Esophagus muscularis mucosa (tissue), 4 donors: ENCODE measurements around the gene COL6A6. TPM values are rescaled to one million over a fixed set of nuclear protein-coding genes. Genes with fewer than 3 reads are reported as not detected.

Experiments
- DNase-seq: peaks from one replicate; pipeline ENCODE4 v3.0.0-alpha.2; 2017; ENCODE audit errors: extremely low spot score
- H3K27ac ChIP-seq, 4 donors: fragments of 200-600 bp; sonication (generic); replicated peaks in 1 of 4; 1 replicate in 3 of 4; 2 replicates in 1 of 4; pipeline ENCODE4 v1.5.1; 2016 to 2019; ENCODE audit warnings: mild to moderate bottlenecking in 1 of 4
- H3K27me3 ChIP-seq, 4 donors: fragments of 200-600 bp; sonication (generic); one replicate each; pipeline versions ENCODE4 v1.5.1 to v1.6.0; 2016 to 2019
- H3K36me3 ChIP-seq, 4 donors: fragments of 200-600 bp; sonication (generic); one replicate each; pipeline ENCODE4 v1.5.1; 2016 to 2019
- H3K4me1 ChIP-seq, 4 donors: fragments of 200-600 bp; sonication (generic); one replicate each; pipeline ENCODE4 v1.5.1; 2016 to 2019
- H3K4me3 ChIP-seq, 4 donors: fragments of 200-600 bp; sonication (generic); 1 replicate in 2 of 4; 2 replicates in 2 of 4; pipeline ENCODE4 v1.5.1; 2016 to 2019; ENCODE audit warnings: mild to moderate bottlenecking in 4 of 4, moderate library complexity in 1 of 4
- H3K9me3 ChIP-seq, 4 donors: fragments of 200-600 bp; sonication (generic); 1 replicate in 3 of 4; 2 replicates in 1 of 4; pipeline ENCODE4 v1.5.1; 2016 to 2019
- EP300 ChIP-seq: sonication (generic); formaldehyde crosslinking; IDR thresholded peaks from one replicate; pipeline ENCODE4 v1.6.1; 2017; ENCODE audit warnings: antibody characterized with exemption
- POLR2A ChIP-seq: fragments of 450-650 bp; IDR thresholded peaks from one replicate; pipeline ENCODE4 v1.6.1; 2017; ENCODE audit warnings: antibody characterized with exemption, moderate library complexity, mild to moderate bottlenecking, low read depth
- POLR2AphosphoS5 ChIP-seq, 2 donors: sonication (generic); formaldehyde crosslinking; IDR thresholded peaks; one replicate each; pipeline ENCODE4 v1.6.1; 2017; ENCODE audit warnings: antibody characterized with exemption in 2 of 2
- WGBS: methylation state at CpG from one replicate; pipeline ENCODE4 v1.1.5; 2018; 5-methylcytosine and 5-hydroxymethylcytosine counted together
- intact Hi-C: fragments of 100-400 bp; cut with DNase I; formaldehyde crosslinking; loops from one replicate; pipeline ENCODE4 v1.15.1; 2023
- total RNA-seq, 4 donors: library from RNA; depleted of rRNA; stranded (reverse); fragments of >200 nt; gene quantifications; one replicate each; pipeline versions ENCODE4 v1.1.0 to v1.2.1, GENCODE V29; 2016
- TF ChIP-seq, protein P1 (sequence below), 3 experiments: fragments of 200-600 bp in 2 of 3; fragments of 450-650 bp in 1 of 3; sonication (generic) in 2 of 3; IDR thresholded peaks; one replicate each; pipeline ENCODE4 v1.5.1; 2017 to 2019; ENCODE audit warnings: antibody characterized with exemption in 3 of 3, mild to moderate bottlenecking in 2 of 3, moderate library complexity in 1 of 3

Gene COL6A6
- total RNA-seq, 4 donors from 2014 or later: under 0.01 to 0.17 (median 0.12) TPM

DNA sequence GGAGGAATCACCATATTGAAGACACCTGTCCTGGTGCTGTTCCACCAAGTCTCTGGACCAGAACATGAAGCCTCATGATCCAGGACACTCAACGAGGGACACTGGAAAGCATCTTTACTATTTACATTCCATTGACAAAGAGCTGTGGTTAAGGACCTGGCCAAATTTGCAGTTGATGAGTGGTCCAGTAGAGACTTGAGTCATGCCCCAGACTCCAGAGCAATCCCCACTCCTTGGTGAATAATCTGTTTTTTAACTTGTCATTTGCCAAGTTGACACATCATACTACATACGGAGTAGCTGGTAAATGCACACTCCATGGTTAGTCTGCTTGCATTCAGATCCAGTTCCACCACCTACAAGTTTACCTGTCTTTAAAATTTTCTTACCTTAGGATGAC, 1.2 kb upstream of the COL6A6 start:
- no peaks in the 10 kb centered on the region for H3K9me3 ChIP-seq
- peaks cover 0 to 34% (median 11%) of the 10 kb centered on the region in 4 donors for H3K27me3 ChIP-seq
- H3K27ac ChIP-seq: no peak overlapping the region
- DNase-seq: no peak
- TF ChIP-seq EP300 (no peak), POLR2A (no peak), POLR2AphosphoS5 (IDR thresholded peaks at IDR 0.05) (no peak)
- TF ChIP-seq, protein P1, sequence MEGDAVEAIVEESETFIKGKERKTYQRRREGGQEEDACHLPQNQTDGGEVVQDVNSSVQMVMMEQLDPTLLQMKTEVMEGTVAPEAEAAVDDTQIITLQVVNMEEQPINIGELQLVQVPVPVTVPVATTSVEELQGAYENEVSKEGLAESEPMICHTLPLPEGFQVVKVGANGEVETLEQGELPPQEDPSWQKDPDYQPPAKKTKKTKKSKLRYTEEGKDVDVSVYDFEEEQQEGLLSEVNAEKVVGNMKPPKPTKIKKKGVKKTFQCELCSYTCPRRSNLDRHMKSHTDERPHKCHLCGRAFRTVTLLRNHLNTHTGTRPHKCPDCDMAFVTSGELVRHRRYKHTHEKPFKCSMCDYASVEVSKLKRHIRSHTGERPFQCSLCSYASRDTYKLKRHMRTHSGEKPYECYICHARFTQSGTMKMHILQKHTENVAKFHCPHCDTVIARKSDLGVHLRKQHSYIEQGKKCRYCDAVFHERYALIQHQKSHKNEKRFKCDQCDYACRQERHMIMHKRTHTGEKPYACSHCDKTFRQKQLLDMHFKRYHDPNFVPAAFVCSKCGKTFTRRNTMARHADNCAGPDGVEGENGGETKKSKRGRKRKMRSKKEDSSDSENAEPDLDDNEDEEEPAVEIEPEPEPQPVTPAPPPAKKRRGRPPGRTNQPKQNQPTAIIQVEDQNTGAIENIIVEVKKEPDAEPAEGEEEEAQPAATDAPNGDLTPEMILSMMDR (IDR thresholded peaks at IDR 0.05): no peak
- 78% methylated on average over 2 of the region's 2 CpGs for WGBS
- peaks cover 0 to 13% (median 11%) of the 10 kb centered on the region in 4 donors for H3K4me1 ChIP-seq
- H3K36me3 ChIP-seq: no peaks in the 10 kb centered on the region
- intact Hi-C loops: no loop called here
- H3K4me3 ChIP-seq: no peak overlapping the region

DNA sequence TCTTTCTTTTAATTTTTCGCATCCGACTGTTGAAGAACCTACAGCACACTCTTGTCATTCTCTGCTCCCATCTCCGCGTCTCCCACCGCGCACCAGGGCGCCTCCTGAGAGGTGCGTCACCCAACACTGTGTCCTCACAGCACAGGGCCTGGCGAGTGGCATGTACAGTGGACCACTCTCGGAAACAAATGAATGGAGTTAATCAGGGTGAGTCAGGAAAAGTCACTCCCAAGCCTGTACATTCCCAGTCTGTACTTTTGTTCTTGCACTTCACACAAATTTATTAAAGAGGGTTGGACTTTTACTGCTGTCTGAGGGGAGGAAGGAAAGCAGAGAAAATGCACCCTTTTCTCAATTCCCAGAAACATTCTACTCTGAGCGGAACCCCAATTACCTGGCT, 625 bp downstream of the COL6A6 start:
- H3K4me1 ChIP-seq: peaks cover 0 to 13% (median 11%) of the 10 kb centered on the region in 4 donors
- H3K27me3 ChIP-seq: peaks cover 0 to 34% (median 11%) of the 10 kb centered on the region in 4 donors
- WGBS: 22% methylated on average over 11 of the region's 11 CpGs
- TF ChIP-seq POLR2AphosphoS5 (IDR thresholded peaks at IDR 0.05) (no peak), POLR2A (no peak), EP300 (no peak)
- TF ChIP-seq, protein P1 (IDR thresholded peaks at IDR 0.05): no peak
- H3K27ac ChIP-seq: no peak overlapping the region
- no peaks in the 10 kb centered on the region for H3K9me3 ChIP-seq
- no peak for DNase-seq
- H3K4me3 ChIP-seq: no peak overlapping the region
- intact Hi-C loops: no loop called here
- H3K36me3 ChIP-seq: no peaks in the 10 kb centered on the region

DNA sequence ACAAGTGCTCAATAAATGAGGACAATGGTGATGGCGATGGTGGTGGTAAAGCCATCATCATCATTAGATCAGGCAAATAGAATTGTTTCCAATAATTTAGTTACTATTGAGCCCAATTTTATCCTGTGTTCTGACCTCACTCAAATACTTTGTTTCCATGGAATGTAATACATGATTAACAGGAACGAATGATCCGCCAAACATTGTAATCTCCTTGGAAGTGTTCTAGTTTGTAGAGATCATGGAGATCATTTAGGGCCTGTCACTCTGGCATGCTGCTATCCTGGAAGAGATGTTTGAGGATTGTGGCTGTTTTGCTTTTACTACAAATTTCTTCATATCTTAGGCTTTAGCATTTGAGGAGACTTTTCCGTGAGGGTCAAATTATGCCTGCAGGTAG, 2.8 kb downstream of the COL6A6 start:
- no peak for DNase-seq
- TF ChIP-seq POLR2AphosphoS5 (IDR thresholded peaks at IDR 0.05): no peak
- no peak for TF ChIP-seq EP300
- TF ChIP-seq, protein P1 (IDR thresholded peaks at IDR 0.05): no peak
- no peak for TF ChIP-seq POLR2A
- WGBS: 83% methylated on average over 4 of the region's 4 CpGs
- Histone ChIP-seq H3K27ac (no peak overlapping the region), H3K4me3 (no peak overlapping the region), H3K9me3 (no peaks in the 10 kb centered on the region), H3K27me3 (peaks cover 0 to 33% (median 11%) of the 10 kb centered on the region in 4 donors), H3K4me1 (peaks cover 0 to 13% (median 11%) of the 10 kb centered on the region in 4 donors), H3K36me3 (no peaks in the 10 kb centered on the region)
- intact Hi-C loops: no loop called here

DNA sequence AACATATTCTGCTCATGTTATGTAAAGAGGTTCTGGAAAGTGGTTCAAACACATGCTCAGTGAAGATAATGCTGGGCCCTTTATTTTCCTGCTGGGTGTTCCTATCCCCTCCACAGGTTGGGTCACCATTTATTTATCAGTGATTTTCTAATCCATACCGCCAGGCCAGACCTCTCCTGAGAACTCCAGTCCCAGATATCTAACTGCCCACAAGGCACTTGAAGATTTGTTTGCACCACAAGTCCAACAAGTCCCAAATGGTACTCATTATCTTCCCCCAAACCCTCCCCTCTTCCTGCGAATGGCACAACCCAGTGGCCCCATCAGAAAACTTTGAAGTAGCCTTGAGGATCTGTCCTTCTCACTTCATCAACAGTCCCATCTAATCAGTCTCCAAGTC, 5.4 kb downstream of the COL6A6 start:
- no peak overlapping the region for H3K4me3 ChIP-seq
- H3K36me3 ChIP-seq: no peaks in the 10 kb centered on the region
- peaks cover 0 to 7% (median 3%) of the 10 kb centered on the region in 4 donors for H3K27me3 ChIP-seq
- peaks cover 0 to 4% (median 2%) of the 10 kb centered on the region in 4 donors for H3K4me1 ChIP-seq
- intact Hi-C loops: no loop called here
- no peaks in the 10 kb centered on the region for H3K9me3 ChIP-seq
- WGBS: 91% methylated on average over 2 of the region's 2 CpGs
- DNase-seq: no peak
- TF ChIP-seq POLR2A (no peak), POLR2AphosphoS5 (IDR thresholded peaks at IDR 0.05) (no peak), EP300 (no peak)
- TF ChIP-seq, protein P1 (IDR thresholded peaks at IDR 0.05): no peak
- H3K27ac ChIP-seq: no peak overlapping the region

DNA sequence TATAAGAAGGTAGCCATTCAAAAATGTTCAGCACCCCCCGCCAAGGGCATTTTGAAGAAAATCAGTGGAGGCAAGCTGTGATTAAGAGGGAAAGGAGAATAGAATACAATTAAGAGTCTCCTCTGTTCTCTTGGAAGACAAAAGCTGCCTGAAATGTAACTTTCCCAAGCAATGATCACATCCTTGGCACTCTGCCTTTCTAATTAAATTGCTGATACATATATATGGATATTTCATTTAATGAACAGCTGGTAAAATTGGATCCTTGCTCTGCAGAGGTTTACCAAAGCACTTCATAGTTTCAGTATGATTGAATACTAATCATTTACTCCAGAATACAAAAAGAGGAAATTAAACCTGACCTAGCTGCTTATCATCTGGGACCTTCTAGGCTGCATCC, 10.4 kb downstream of the COL6A6 start:
- Histone ChIP-seq H3K27ac (no peak overlapping the region), H3K27me3 (no peaks in the 10 kb centered on the region), H3K4me1 (no peaks in the 10 kb centered on the region), H3K4me3 (no peak overlapping the region), H3K9me3 (no peaks in the 10 kb centered on the region), H3K36me3 (no peaks in the 10 kb centered on the region)
- no peak for DNase-seq
- intact Hi-C loops: no loop called here
- WGBS: 90% methylated on average over 1 of the region's 1 CpG
- TF ChIP-seq, protein P1 (IDR thresholded peaks at IDR 0.05): no peak
- TF ChIP-seq EP300 (no peak), POLR2AphosphoS5 (IDR thresholded peaks at IDR 0.05) (no peak), POLR2A (no peak)
